Measurements from ENCODE around the gene SON.
"Not testable (repeated sequence)": the region's sequence is repeated elsewhere in the genome, so short reads cannot be mapped to it uniquely, and the experiment has no call there.

SON gene, protein sequence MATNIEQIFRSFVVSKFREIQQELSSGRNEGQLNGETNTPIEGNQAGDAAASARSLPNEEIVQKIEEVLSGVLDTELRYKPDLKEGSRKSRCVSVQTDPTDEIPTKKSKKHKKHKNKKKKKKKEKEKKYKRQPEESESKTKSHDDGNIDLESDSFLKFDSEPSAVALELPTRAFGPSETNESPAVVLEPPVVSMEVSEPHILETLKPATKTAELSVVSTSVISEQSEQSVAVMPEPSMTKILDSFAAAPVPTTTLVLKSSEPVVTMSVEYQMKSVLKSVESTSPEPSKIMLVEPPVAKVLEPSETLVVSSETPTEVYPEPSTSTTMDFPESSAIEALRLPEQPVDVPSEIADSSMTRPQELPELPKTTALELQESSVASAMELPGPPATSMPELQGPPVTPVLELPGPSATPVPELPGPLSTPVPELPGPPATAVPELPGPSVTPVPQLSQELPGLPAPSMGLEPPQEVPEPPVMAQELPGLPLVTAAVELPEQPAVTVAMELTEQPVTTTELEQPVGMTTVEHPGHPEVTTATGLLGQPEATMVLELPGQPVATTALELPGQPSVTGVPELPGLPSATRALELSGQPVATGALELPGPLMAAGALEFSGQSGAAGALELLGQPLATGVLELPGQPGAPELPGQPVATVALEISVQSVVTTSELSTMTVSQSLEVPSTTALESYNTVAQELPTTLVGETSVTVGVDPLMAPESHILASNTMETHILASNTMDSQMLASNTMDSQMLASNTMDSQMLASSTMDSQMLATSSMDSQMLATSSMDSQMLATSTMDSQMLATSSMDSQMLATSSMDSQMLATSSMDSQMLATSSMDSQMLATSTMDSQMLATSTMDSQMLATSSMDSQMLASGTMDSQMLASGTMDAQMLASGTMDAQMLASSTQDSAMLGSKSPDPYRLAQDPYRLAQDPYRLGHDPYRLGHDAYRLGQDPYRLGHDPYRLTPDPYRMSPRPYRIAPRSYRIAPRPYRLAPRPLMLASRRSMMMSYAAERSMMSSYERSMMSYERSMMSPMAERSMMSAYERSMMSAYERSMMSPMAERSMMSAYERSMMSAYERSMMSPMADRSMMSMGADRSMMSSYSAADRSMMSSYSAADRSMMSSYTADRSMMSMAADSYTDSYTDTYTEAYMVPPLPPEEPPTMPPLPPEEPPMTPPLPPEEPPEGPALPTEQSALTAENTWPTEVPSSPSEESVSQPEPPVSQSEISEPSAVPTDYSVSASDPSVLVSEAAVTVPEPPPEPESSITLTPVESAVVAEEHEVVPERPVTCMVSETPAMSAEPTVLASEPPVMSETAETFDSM (N-terminal part only)

DNA sequence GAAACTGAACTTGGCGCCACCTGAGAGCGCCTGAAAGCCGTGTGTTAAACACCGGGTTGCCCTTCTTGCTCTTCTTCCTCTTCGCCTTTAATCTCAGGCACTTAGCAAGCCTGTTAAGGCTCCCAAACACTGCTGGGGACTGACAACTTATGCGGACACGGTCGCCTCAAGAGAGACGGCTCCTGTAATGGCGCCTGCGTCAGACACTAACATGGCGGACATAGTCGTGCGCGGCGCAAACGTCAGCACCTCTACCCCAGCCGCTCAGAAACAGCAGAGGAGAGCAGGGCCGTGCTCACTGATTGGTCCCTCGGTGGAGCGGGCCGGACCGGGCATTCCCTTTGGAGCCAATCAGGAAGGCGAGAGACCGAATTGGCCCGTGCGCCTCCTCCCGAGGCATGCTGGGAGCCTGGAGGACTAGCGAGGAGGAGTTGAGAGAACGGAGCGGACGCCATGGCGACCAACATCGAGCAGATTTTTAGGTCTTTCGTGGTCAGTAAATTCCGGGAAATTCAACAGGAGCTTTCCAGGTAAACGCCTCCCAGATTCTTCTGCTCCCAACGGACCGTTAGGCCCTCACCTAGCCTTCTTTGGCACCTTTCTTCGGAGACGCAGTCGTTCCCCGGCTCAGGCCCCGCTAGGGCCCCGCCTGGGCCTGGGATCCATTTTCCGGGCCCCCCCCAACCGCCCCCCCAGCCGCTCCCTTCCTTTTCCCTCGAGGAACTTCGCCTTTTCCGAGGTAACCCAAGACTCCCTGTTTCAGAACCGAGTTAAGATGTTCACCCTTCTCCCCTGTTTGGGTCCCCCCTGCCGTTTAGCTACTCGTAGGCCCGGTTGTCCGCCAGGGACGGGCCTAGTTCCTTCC, at the start of gene SON:
TSS of gene SON (plus strand) at position 399 of the 865 bp plus-strand sequence. CDS start at position 454, 55 bp downstream.
- DNase-seq, result peak; percentile 99
- TF ChIP-seq POLR2A (IDR thresholded peaks at IDR 0.05; ENCODE audit: low read length), result peak; percentile 97
- no peak for TF ChIP-seq GATA1 (IDR thresholded peaks at IDR 0.05; ENCODE audit: low read depth, low read length)

- DNase-seq, result no peak
- TF ChIP-seq POLR2A (IDR thresholded peaks at IDR 0.05; ENCODE audit: low read length), result no peak
- TF ChIP-seq GATA1 (IDR thresholded peaks at IDR 0.05; ENCODE audit: low read depth, low read length), result no peak
These were observed 49.1 kb upstream of the SON start for GRCh38 chr21:33493756-33494155.

DNA sequence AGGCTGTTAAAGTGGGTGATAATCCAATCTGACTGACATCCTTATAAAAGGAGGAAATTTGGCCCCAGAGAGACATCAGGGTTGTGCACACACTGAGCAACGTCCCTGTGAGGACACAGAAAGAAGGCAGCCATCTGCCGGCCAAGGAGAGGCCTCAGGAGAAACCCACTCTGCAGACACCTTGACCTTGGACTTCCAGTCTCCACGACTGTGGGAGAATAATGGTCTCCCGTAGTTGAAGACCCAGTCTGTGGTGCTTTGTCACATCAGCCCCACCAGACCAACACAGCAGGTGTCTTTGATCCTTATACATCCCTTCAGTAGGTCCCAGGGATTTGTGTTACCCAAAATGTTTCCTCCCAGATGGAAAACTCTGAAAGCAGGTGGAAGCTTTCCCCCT, 47.1 kb upstream of the SON start:
- no peak for DNase-seq
- TF ChIP-seq GATA1 (IDR thresholded peaks at IDR 0.05; ENCODE audit: low read depth, low read length) (no peak), POLR2A (IDR thresholded peaks at IDR 0.05; ENCODE audit: low read length) (no peak)

DNA sequence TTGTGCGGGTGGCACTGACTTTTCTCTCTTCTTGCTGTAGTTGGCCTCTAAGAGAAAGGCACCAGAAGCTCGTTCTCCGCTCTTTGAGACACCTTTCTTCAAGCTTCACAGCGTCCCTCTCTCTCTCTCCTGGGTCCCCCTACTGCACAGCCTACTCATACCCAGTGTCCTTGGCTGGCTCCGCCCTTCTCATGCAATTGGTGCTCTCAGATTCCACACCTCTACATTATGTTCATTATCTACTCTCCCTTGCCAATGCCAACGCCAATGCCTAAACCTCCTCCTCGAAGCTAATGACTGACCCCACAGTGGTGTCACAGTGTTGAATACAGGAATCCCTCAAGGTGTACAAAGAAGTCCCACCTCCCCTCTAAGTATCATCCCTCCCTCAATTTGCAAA, 46.5 kb upstream of the SON start:
- TF ChIP-seq GATA1 (IDR thresholded peaks at IDR 0.05; ENCODE audit: low read depth, low read length), result no peak
- no peak for TF ChIP-seq POLR2A (IDR thresholded peaks at IDR 0.05; ENCODE audit: low read length)
- DNase-seq, result peak in 1 of 2 experiments; percentile 12

DNA sequence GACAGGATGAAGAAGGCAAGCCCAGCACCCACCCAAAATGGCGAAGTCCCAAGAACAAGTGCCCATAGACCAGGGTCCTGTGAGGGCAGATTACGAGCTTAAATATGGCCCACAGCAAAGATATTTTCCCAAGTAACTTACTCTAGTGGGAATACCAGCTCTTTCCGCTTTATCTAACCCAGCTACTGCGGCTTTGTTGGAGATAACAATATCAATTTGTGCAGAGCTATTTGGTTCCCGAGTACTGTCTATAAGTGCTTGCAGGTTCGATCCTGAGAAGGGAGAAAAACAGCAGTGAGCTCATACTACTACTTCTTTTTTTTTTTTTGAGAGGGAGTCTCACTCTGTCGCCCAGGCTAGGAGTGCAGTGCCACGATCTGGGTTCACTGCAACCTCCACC, 37.0 kb upstream of the SON start:
- peak; percentile 45 to 67 for DNase-seq
- TF ChIP-seq GATA1 (IDR thresholded peaks at IDR 0.05; ENCODE audit: low read depth, low read length), result no peak
- no peak for TF ChIP-seq POLR2A (IDR thresholded peaks at IDR 0.05; ENCODE audit: low read length)

- DNase-seq, result not testable (repeated sequence)
These were observed 35.8 kb upstream of the SON start for GRCh38 chr21:33507003-33507402.

DNA sequence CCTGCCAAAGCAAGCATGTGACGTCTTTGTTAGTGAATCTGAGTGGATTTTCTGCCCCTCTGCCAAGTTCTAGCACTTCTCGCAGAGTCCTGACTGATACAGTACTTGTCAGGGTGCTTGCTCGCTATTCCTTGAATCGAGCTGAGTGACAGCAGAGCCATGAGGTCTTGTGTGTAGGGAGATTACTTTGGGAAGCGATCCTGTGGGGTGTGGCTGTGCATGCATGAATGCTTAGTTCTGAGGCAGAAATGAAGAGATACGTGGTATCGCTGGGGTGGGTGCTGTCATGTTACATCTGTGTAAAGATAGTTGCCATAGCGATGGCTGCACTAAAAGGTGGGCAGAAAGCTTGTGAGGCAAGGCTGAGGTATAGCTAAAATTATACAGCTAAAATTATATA, 32.0 kb upstream of the SON start:
- DNase-seq, result peak; percentile 89 to 96
- peak; percentile 32 for TF ChIP-seq GATA1 (IDR thresholded peaks at IDR 0.05; ENCODE audit: low read depth, low read length)
- no peak for TF ChIP-seq POLR2A (IDR thresholded peaks at IDR 0.05; ENCODE audit: low read length)

DNA sequence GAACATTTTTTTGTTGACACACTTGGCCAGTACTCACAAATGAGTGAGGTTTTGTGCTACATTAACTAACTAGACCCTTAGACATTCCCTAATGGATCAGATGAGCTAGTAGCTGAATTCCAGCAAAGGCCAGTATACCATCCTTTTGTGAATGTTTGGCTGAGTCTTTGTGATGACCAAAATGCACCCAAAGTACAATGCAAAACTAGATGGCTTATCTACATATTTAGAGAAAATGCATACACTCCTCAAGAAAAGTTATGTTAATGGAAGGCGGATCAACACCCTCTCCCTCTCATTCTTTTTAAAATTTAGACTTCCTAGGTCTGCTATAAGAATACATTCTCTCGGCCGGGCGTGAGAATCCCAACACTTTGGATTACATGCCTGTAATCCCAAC, 31.2 kb upstream of the SON start:
- peak in 1 of 2 experiments; percentile 37 for DNase-seq
- no peak for TF ChIP-seq GATA1 (IDR thresholded peaks at IDR 0.05; ENCODE audit: low read depth, low read length)
- TF ChIP-seq POLR2A (IDR thresholded peaks at IDR 0.05; ENCODE audit: low read length), result no peak

DNA sequence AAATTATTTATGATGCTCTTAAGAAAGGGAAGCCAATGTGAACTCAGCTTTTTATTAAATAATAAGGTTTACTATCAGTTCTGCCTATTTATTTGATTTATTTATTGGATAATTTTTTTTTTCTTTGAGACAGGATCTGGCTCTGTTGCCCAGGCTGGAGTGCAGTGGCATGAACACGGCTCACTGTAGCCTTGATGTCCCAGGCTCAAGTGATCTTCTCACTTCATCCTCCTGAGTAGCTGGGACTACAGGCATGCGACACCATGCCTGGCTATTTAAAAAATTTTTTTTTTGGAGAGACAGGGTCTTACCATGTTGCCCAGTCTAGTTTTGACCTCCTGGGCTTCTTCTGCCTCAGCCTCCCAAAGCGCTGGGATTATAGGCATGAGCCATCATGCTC, 30.4 kb upstream of the SON start:
- no peak for DNase-seq
- TF ChIP-seq GATA1 (IDR thresholded peaks at IDR 0.05; ENCODE audit: low read depth, low read length) (no peak), POLR2A (IDR thresholded peaks at IDR 0.05; ENCODE audit: low read length) (no peak)

- TF ChIP-seq POLR2A (IDR thresholded peaks at IDR 0.05; ENCODE audit: low read length), result no peak
- TF ChIP-seq GATA1 (IDR thresholded peaks at IDR 0.05; ENCODE audit: low read depth, low read length), result no peak
- no peak for DNase-seq
These were observed 28.6 kb upstream of the SON start for GRCh38 chr21:33514229-33514628.

DNA sequence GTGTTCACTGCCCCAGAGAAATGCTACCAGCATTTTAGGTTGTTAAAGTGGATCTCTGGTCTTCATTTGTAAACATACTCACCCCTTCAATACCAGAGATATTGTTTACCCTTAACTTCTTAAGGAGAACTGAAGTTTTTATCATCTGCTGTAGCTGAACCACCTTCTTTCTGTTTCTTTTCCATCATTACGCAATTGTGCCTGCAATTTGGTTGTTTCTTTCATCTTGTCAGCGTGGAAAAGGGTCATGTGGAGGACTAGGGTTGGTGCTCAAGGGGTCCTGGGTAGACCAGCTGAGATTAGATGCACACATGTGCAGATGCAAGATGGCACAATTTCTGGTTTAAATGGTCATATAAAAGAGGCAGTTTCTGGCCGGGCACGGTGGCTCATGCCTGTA, 23.9 kb upstream of the SON start:
- TF ChIP-seq POLR2A (IDR thresholded peaks at IDR 0.05; ENCODE audit: low read length) (no peak), GATA1 (IDR thresholded peaks at IDR 0.05; ENCODE audit: low read depth, low read length) (no peak)
- DNase-seq, result no peak

DNA sequence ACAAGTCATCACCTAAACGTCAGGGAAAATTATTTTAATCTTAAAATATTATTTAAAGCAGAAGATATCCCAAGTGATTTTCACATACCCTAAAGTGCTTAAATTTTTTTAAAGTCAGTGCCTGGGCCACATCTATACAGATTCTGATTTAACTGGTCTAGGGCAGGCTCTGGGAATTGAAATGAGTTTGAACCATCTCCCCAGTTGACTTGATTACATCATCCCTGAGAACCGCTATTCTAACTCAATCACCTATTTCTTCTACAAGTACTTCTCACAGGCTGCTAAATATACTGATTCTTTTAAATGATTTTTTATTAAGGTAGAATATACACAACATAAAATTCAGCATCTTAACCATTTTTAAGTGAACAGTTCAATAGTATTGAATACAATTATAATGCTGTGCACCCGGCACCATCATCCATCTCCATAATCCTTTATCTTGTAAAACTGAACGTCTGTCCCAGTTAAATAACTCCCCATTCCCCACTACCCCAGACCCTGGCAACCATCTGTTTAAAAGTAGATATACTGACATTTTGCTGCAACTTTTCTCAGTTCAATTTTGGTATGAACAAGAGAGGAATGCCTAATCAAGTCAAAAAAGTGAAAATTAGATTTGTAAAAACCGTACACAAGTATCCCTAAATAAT, 20.4 kb upstream of the SON start:
- TF ChIP-seq GATA1 (IDR thresholded peaks at IDR 0.05; ENCODE audit: low read depth, low read length), result no peak
- no peak for TF ChIP-seq POLR2A (IDR thresholded peaks at IDR 0.05; ENCODE audit: low read length)
- DNase-seq, result no peak
